ENCODE data around the gene COASY. TPM values are rescaled to one million over a fixed set of nuclear protein-coding genes. Genes with fewer than 3 reads are reported as not detected.

Gene COASY
- total RNA-seq, 1 donor: 13.4 TPM

DNA sequence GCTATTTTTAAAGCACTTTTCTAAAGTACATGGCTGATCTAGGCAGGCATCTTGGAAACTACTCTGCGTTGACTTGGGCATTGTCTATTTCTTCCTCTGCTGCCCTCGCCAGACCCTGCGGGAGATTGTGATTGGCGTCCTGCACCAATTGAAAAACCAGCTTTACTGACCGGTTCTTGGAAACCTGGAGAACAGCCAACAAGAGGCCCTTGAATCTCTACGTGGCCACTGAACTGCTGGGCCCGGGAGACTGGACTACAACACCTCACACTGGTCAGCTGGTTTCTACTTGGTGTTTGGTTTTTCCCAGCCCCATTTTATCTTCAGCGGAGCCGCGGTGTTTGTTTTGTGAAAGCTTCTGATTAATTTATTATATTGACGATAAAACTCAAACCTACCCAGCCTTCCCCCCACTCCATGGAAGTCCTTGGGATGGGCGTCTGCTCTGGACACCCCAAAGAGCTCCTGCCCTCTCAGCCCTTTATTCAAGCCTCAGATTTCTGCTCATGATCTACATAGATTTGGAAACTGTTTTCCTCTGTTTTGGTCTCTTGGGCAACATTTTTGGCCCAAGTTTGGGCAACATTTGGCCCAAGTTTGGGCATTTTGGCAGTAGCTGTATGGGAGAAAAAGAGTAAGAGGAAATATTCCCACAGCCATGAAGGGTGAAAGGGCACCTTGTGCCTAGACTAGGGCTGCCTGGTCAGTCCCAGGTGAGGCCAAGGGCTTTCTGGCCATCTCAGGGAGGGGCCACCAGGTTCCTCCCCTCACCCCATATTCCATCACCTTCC is 9.7 kb downstream of the COASY start:
- no peak overlapping the region for H3K4me2 ChIP-seq (ENCODE audit: insufficient read depth, low read length)
- peaks cover 57% of the 10 kb centered on the region for H3K79me2 ChIP-seq (ENCODE audit: insufficient read depth, low read length)
- peak; percentile 43 for DNase-seq (ENCODE audit: insufficient read length, low spot score, missing footprints)
- H3K9me3 ChIP-seq (ENCODE audit: low read depth, low read length): no peaks in the 10 kb centered on the region
- H3K4me1 ChIP-seq (ENCODE audit: insufficient read depth, low read length): peaks cover 9% of the 10 kb centered on the region
- TF ChIP-seq, protein P1, sequence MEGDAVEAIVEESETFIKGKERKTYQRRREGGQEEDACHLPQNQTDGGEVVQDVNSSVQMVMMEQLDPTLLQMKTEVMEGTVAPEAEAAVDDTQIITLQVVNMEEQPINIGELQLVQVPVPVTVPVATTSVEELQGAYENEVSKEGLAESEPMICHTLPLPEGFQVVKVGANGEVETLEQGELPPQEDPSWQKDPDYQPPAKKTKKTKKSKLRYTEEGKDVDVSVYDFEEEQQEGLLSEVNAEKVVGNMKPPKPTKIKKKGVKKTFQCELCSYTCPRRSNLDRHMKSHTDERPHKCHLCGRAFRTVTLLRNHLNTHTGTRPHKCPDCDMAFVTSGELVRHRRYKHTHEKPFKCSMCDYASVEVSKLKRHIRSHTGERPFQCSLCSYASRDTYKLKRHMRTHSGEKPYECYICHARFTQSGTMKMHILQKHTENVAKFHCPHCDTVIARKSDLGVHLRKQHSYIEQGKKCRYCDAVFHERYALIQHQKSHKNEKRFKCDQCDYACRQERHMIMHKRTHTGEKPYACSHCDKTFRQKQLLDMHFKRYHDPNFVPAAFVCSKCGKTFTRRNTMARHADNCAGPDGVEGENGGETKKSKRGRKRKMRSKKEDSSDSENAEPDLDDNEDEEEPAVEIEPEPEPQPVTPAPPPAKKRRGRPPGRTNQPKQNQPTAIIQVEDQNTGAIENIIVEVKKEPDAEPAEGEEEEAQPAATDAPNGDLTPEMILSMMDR (IDR thresholded peaks at IDR 0.05; ENCODE audit: extremely low read depth, low read depth, low read length): no peak
- H3K27me3 ChIP-seq (ENCODE audit: insufficient read depth, low read length): no peaks in the 10 kb centered on the region
- H4K20me1 ChIP-seq (ENCODE audit: insufficient read depth, low read length): peaks cover 18% of the 10 kb centered on the region
- H3K27ac ChIP-seq (ENCODE audit: low read depth, low read length): no peak overlapping the region
- H3K4me3 ChIP-seq (ENCODE audit: insufficient read depth, low read length): no peak overlapping the region
- H2AFZ ChIP-seq (ENCODE audit: low read length): no peak overlapping the region
- peaks cover 62% of the 10 kb centered on the region for H3K36me3 ChIP-seq (ENCODE audit: insufficient read depth, low read length)

DNA sequence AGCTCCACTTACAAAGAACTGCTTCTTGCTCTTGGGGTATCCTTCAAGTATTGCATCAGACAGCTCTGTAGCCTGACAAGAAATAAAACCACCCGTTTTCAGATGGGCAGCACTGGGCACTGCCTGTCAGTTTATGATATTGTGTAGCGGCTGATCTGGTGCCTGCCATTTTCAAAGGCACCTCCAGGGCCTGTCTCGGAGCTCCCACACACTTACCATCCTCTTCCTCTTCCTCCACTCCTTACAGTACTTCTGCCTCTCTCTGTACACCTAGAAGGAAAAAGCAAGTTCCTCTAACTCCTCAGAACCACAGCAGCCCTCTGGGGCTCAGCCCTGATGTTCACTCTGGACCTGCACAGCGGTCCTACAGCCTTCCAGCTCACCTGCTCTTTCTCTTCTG is 11.1 kb downstream of the COASY start:
- TF ChIP-seq, protein P1 (IDR thresholded peaks at IDR 0.05; ENCODE audit: extremely low read depth, low read depth, low read length): no peak
- Histone ChIP-seq H3K4me3 (ENCODE audit: insufficient read depth, low read length) (no peak overlapping the region), H3K27ac (ENCODE audit: low read depth, low read length) (no peak overlapping the region), H3K4me2 (ENCODE audit: insufficient read depth, low read length) (no peak overlapping the region), H3K4me1 (ENCODE audit: insufficient read depth, low read length) (peaks cover 9% of the 10 kb centered on the region), H3K9me3 (ENCODE audit: low read depth, low read length) (no peaks in the 10 kb centered on the region), H3K36me3 (ENCODE audit: insufficient read depth, low read length) (peaks cover 62% of the 10 kb centered on the region), H2AFZ (ENCODE audit: low read length) (no peak overlapping the region), H4K20me1 (ENCODE audit: insufficient read depth, low read length) (peaks cover 18% of the 10 kb centered on the region), H3K79me2 (ENCODE audit: insufficient read depth, low read length) (peaks cover 55% of the 10 kb centered on the region), H3K27me3 (ENCODE audit: insufficient read depth, low read length) (no peaks in the 10 kb centered on the region)
- DNase-seq (ENCODE audit: insufficient read length, low spot score, missing footprints): no peak

DNA sequence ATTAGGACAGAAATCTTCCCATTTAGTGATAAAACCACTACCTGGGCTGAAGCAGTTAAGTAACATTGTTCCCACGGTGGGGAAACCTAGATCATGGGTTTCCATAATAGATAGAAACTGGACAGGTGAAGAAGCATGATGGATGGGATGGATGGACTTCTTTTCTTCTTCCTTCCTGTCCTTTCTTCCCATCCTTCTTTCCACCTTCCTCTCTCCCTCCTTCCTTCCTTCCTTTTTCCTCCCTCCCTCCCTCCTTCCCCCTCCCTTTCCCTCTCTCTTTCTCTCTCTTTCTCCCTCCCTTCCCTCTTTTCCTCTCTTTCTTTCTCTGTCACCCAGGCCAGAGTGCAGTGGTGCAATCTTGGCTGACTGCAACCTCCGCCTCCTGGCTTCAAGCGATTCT is 12.5 kb downstream of the COASY start:
- Histone ChIP-seq H3K4me2 (ENCODE audit: insufficient read depth, low read length) (no peak overlapping the region), H2AFZ (ENCODE audit: low read length) (no peak overlapping the region), H4K20me1 (ENCODE audit: insufficient read depth, low read length) (peaks cover 14% of the 10 kb centered on the region), H3K36me3 (ENCODE audit: insufficient read depth, low read length) (peaks cover 53% of the 10 kb centered on the region), H3K27me3 (ENCODE audit: insufficient read depth, low read length) (no peaks in the 10 kb centered on the region), H3K79me2 (ENCODE audit: insufficient read depth, low read length) (peaks cover 51% of the 10 kb centered on the region), H3K4me3 (ENCODE audit: insufficient read depth, low read length) (no peak overlapping the region), H3K4me1 (ENCODE audit: insufficient read depth, low read length) (peaks cover 15% of the 10 kb centered on the region), H3K9me3 (ENCODE audit: low read depth, low read length) (no peaks in the 10 kb centered on the region), H3K27ac (ENCODE audit: low read depth, low read length) (no peak overlapping the region)
- TF ChIP-seq, protein P1 (IDR thresholded peaks at IDR 0.05; ENCODE audit: extremely low read depth, low read depth, low read length): no peak
- no peak for DNase-seq (ENCODE audit: insufficient read length, low spot score, missing footprints)

DNA sequence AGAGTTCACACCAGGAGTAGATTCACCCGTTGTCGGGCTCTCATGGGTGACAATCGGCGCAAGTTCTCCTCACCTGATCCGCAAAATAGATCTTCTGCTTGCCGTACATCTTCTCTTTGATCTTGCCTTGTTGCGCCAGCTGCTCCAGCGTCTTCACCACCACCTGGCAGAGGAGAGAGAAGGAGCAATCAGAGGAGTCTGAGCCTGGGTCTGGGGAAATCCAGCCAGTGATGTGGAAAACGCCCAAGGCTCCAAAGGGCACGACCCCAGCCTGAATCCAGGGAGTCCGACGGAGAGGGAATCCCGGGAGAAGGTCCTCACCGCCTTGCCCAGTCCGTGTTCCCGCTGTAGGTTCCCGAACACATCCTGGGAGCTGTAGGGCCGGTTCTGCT is 15.2 kb downstream of the COASY start:
- H3K4me1 ChIP-seq (ENCODE audit: insufficient read depth, low read length): peaks cover 15% of the 10 kb centered on the region
- peaks cover 53% of the 10 kb centered on the region for H3K36me3 ChIP-seq (ENCODE audit: insufficient read depth, low read length)
- H3K27ac ChIP-seq (ENCODE audit: low read depth, low read length): peak overlapping the region; percentile 65
- peak; percentile 86 for DNase-seq (ENCODE audit: insufficient read length, low spot score, missing footprints)
- no peaks in the 10 kb centered on the region for H3K27me3 ChIP-seq (ENCODE audit: insufficient read depth, low read length)
- peak overlapping the region; percentile 99 for H3K4me2 ChIP-seq (ENCODE audit: insufficient read depth, low read length)
- TF ChIP-seq, protein P1 (IDR thresholded peaks at IDR 0.05; ENCODE audit: extremely low read depth, low read depth, low read length): no peak
- no peak overlapping the region for H2AFZ ChIP-seq (ENCODE audit: low read length)
- no peaks in the 10 kb centered on the region for H3K9me3 ChIP-seq (ENCODE audit: low read depth, low read length)
- peaks cover 41% of the 10 kb centered on the region for H3K79me2 ChIP-seq (ENCODE audit: insufficient read depth, low read length)
- peaks cover 5% of the 10 kb centered on the region for H4K20me1 ChIP-seq (ENCODE audit: insufficient read depth, low read length)
- peak overlapping the region; percentile 98 for H3K4me3 ChIP-seq (ENCODE audit: insufficient read depth, low read length)

Data from osteoblast (primary cell).